Subcutaneous adipose tissue (tissue), 4 donors: ENCODE data around the gene DRC1. TPM values are rescaled to one million over a fixed set of nuclear protein-coding genes. Genes with fewer than 3 reads are reported as not detected.

ENCODE experiments used
- CTCF ChIP-seq: fragments of 450-650 bp; IDR thresholded peaks from one replicate; pipeline ENCODE4 v1.5.1; 2016; ENCODE audit warnings: low read depth, mild to moderate bottlenecking, control low read depth, antibody characterized with exemption, moderate library complexity
- total RNA-seq, 4 donors: library from RNA; depleted of rRNA; stranded (reverse); fragments of >200 nt; gene quantifications; one replicate each; pipeline ENCODE4 v1.1.0, GENCODE V29; 2016

The DRC1 gene
- total RNA-seq = not detected

DNA sequence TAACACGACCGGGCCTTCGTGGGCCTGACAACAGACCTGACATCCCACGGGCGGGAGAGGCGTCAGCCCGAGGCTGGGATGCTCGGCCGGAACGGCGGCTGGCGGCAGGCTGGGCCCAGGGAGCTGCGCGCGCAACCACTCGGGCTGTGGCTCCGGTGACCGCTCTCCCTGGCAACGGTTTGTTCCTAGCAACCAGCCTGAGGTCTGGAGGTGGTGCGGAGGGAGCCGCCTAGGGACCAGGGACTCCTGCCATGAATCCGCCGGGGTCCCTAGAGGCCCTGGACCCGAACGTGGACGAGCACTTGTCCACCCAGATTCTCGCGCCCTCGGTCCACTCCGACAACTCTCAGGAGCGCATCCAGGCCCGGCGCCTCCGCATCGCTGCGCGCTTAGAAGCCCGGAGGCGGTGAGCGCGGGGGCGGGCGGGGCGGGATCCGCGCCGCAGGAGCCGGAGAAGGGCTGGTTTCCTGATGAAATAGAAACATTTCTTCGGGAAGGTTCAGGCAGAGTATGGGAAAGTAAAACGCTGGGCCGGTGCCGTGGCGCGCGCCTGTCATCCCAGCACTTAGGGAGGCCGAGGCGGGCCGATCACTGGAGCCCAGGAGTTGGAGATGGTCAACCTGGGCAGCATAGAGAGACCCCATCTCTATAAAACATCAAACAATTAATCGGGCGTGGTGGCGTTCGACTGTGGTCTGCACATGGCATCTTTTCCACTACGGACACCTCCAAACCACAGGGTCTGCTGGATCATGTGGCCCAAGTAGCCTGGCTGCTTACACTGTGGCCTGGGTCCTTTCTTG lies at the start of gene DRC1:
DRC1 (plus strand) TSS at position 182 of the 803 bp plus-strand sequence; CDS start at position 252, 70 bp downstream.
- TF ChIP-seq CTCF = no peak

GRCh38 chr2:26352892-26353291 lies 48.8 kb upstream of the DRC1 start:
- no peak for TF ChIP-seq CTCF

DNA sequence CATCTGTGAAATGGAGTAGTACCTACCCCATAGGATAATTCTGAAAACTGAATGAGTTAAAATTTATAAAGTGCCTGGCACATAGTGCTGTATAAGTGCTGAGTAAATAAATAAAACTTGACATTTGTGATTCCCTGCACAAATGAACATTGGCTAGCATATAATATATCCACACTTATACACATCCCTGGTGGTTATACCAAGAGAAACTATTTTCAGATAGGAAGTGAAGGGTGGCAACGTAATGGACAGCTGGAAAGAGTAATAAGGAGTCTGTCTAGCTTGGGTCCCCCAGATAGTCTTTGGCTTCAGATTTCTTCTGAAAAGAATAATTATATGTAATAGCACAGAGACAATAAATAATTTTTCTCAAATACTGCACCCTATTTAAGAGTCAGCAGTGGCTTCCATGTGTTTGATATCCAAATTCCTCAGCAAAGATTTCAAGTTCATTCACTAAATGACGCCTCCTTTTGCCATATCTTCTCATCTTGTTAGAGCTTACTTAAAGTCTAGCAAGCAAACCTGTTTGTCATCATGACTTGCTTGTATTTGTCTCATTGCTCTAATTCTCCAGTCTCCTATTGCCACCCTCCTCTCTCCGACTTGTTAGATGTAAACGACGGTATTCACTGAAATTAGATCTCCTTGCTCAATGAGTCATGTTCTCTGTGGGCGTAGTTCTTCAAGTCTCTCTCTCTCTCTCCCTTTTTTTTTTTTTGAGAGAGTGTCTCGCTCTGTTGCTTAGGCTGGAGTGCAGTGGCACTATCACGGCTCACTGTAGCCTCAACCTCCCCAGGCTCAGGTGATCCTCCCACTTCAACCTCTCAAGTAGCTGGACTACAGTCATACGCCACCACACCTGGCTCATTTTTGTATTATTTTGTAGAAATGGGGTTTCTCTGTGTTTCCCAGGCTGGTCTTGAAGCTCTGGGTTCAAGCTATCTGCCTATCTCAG lies 46.4 kb upstream of the DRC1 start:
- TF ChIP-seq CTCF = no peak

- TF ChIP-seq CTCF = no peak
Measured at GRCh38 chr2:26356111-26356510, 45.6 kb upstream of the DRC1 start.

GRCh38 chr2:26356771-26357170 lies 44.9 kb upstream of the DRC1 start:
- no peak for TF ChIP-seq CTCF

GRCh38 chr2:26359886-26360473 lies 41.7 kb upstream of the DRC1 start:
- TF ChIP-seq CTCF = no peak

- TF ChIP-seq CTCF = no peak
Measured at GRCh38 chr2:26363323-26363722, 38.4 kb upstream of the DRC1 start.
